ENCODE measurements around the gene WBP2. TPM values are rescaled to one million over a fixed set of nuclear protein-coding genes. Genes with fewer than 3 reads are reported as not detected.

WBP2 gene
- total RNA-seq, 4 donors from 2014 or later, result 24.9 to 44.2 (median 36.9) TPM

- peaks cover 13 to 50% (median 23%) of the 10 kb centered on the region in 3 donors for H3K4me1 ChIP-seq
- DNase-seq, result no peak
- H3K36me3 ChIP-seq, result peaks cover 0 to 74% (median 0%) of the 10 kb centered on the region in 3 donors
- 92% methylated on average over 2 of the region's 7 CpGs; no CpG with 5 or more reads in 1 of the 2 donors for WGBS, 2 donors
- no peak overlapping the region for H3K4me3 ChIP-seq
- no peak overlapping the region for H3K27ac ChIP-seq
- H3K27me3 ChIP-seq, result no peaks in the 10 kb centered on the region
- intact Hi-C loops (cut with DNase I), result no loop called here
- H3K9me3 ChIP-seq, result no peaks in the 10 kb centered on the region
- TF ChIP-seq, protein P1, sequence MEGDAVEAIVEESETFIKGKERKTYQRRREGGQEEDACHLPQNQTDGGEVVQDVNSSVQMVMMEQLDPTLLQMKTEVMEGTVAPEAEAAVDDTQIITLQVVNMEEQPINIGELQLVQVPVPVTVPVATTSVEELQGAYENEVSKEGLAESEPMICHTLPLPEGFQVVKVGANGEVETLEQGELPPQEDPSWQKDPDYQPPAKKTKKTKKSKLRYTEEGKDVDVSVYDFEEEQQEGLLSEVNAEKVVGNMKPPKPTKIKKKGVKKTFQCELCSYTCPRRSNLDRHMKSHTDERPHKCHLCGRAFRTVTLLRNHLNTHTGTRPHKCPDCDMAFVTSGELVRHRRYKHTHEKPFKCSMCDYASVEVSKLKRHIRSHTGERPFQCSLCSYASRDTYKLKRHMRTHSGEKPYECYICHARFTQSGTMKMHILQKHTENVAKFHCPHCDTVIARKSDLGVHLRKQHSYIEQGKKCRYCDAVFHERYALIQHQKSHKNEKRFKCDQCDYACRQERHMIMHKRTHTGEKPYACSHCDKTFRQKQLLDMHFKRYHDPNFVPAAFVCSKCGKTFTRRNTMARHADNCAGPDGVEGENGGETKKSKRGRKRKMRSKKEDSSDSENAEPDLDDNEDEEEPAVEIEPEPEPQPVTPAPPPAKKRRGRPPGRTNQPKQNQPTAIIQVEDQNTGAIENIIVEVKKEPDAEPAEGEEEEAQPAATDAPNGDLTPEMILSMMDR (IDR thresholded peaks at IDR 0.05), result no peak
- no peak for TF ChIP-seq POLR2A (IDR thresholded peaks at IDR 0.05)
These were observed 25.4 kb downstream of the WBP2 start for GRCh38 chr17:75829747-75830146.

DNA sequence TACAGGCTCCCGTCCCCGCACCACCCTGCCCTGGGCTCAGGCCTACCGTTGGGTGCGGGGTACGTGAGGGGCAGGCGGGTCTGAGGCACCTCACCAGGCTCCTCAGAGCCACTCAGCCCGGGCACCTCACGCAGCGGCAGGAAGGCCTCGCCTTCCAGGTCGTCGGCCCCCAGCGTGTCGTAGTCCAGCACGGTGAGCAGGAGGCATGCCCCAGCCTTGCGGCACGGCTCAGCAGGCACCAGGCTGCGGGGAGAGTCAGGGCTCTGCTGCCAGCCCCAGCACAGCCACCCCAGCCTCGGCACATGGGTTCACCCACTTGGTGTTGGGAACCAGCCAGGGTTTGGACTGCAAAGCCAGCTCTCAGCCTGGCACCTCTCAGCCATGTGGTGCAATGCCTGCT, 26.4 kb downstream of the WBP2 start:
- Histone ChIP-seq H3K27ac (peak overlapping the region in 1 of 4 donors; percentile 86), H3K27me3 (no peaks in the 10 kb centered on the region), H3K9me3 (no peaks in the 10 kb centered on the region), H3K36me3 (peaks cover 3 to 74% (median 5%) of the 10 kb centered on the region in 3 donors), H3K4me1 (peaks cover 13 to 47% (median 23%) of the 10 kb centered on the region in 3 donors), H3K4me3 (no peak overlapping the region)
- no peak for DNase-seq
- WGBS, 2 donors, result 100% methylated on average over 1 of the region's 19 CpGs; no CpG with 5 or more reads in 1 of the 2 donors
- intact Hi-C loops (cut with DNase I), result no loop called here
- peak in 1 of 4 donors; percentile 16 for TF ChIP-seq POLR2A (IDR thresholded peaks at IDR 0.05)
- TF ChIP-seq, protein P1 (IDR thresholded peaks at IDR 0.05), result no peak

- Histone ChIP-seq H3K9me3 (no peaks in the 10 kb centered on the region), H3K27ac (peak overlapping the region; percentile 66 to 86 (median 78)), H3K4me1 (peaks cover 13 to 46% (median 20%) of the 10 kb centered on the region in 3 donors), H3K36me3 (peaks cover 9 to 79% (median 12%) of the 10 kb centered on the region in 3 donors), H3K27me3 (no peaks in the 10 kb centered on the region), H3K4me3 (peak overlapping the region in 3 of 4 donors; percentile 23 to 56 (median 29))
- DNase-seq, result no peak
- no peak for TF ChIP-seq POLR2A (IDR thresholded peaks at IDR 0.05)
- TF ChIP-seq, protein P1 (IDR thresholded peaks at IDR 0.05), result no peak
- intact Hi-C loops (cut with DNase I), result no loop called here
- 73 to 83% methylated on average over 1 to 10 of the region's 11 CpGs for WGBS, 2 donors
These were observed 27.1 kb downstream of the WBP2 start for GRCh38 chr17:75828076-75828400.

- Histone ChIP-seq H3K36me3 (peaks cover 9 to 84% (median 12%) of the 10 kb centered on the region in 3 donors), H3K27ac (peak overlapping the region; percentile 66 to 86 (median 78)), H3K4me3 (peak overlapping the region in 3 of 4 donors; percentile 23 to 56 (median 29)), H3K27me3 (no peaks in the 10 kb centered on the region), H3K4me1 (peaks cover 13 to 46% (median 14%) of the 10 kb centered on the region in 3 donors), H3K9me3 (no peaks in the 10 kb centered on the region)
- DNase-seq, result no peak
- 57% methylated on average over 2 of the region's 21 CpGs; no CpG with 5 or more reads in 1 of the 2 donors for WGBS, 2 donors
- TF ChIP-seq, protein P1 (IDR thresholded peaks at IDR 0.05), result peak in 5 of 6 experiments; percentile 63 to 78 (median 68)
- no peak for TF ChIP-seq POLR2A (IDR thresholded peaks at IDR 0.05)
- intact Hi-C loops (cut with DNase I), result no loop called here
These were observed 27.6 kb downstream of the WBP2 start for GRCh38 chr17:75827308-75828075.
